HepG2 (cell line): Measurements from ENCODE around the gene GPS1. TPM values are rescaled to one million over a fixed set of nuclear protein-coding genes. Genes with fewer than 3 reads are reported as not detected.
A peak's percentile ranks its signal among the peaks of the same experiment; 100 is the strongest.

Experiments
- ASH2L ChIP-seq: fragments of 300-600, 200-600 bp; sonication (generic); IDR thresholded peaks from 2 replicates; pipeline ENCODE4 v1.7.0; 2017; ENCODE audit warnings: low read depth, mild to moderate bottlenecking, moderate library complexity, mixed read lengths, low read length; ENCODE audit not compliant: insufficient read length
- ATF7-NPFF ChIP-seq: sonication (generic); formaldehyde crosslinking; IDR thresholded peaks from 2 replicates; pipeline ENCODE4 v1.8.1; 2023; ENCODE audit warnings: mild to moderate bottlenecking, low read depth, missing genetic modification reagents, moderate library complexity
- CEBPG ChIP-seq: IDR thresholded peaks from 2 replicates; pipeline ENCODE4 v1.6.1; 2016
- GATAD1 ChIP-seq: IDR thresholded peaks from 2 replicates; pipeline ENCODE4 v1.6.1; 2016; ENCODE audit warnings: missing genetic modification reagents, missing compliant biosample characterization
- KMT2A ChIP-seq: sonication (generic); formaldehyde crosslinking; IDR thresholded peaks from 2 replicates; pipeline ENCODE4 v1.4.0; 2020; ENCODE audit warnings: missing genetic modification reagents
- MED1 ChIP-seq: sonication (generic); formaldehyde crosslinking; IDR thresholded peaks from 2 replicates; pipeline ENCODE4 v1.4.0; 2020; ENCODE audit warnings: missing genetic modification reagents
- MXD4 ChIP-seq: IDR thresholded peaks from 2 replicates; pipeline ENCODE4 v1.6.1; 2016; ENCODE audit warnings: mild to moderate bottlenecking, missing biosample characterization, missing genetic modification reagents
- TAF15 ChIP-seq: fragments of 200-400 bp; formaldehyde crosslinking; IDR thresholded peaks from one replicate; pipeline ENCODE4 v1.6.1; 2018; ENCODE audit warnings: mild to moderate bottlenecking, low read depth, low read length; ENCODE audit not compliant: poor library complexity, severe bottlenecking
- THAP11 ChIP-seq: IDR thresholded peaks from 2 replicates; pipeline ENCODE4 v1.6.1; 2016; ENCODE audit warnings: missing biosample characterization, missing genetic modification reagents
- ZBTB1 ChIP-seq: sonication (generic); formaldehyde crosslinking; IDR thresholded peaks from 2 replicates; pipeline ENCODE4 v1.4.0; 2020; ENCODE audit warnings: missing genetic modification reagents, borderline replicate concordance
- ZBTB7A ChIP-seq: sonication (generic); formaldehyde crosslinking; IDR thresholded peaks from 2 replicates; pipeline ENCODE4 v1.8.0; 2022; ENCODE audit warnings: mild to moderate bottlenecking, missing genetic modification reagents
- ZIK1 ChIP-seq: sonication (generic); formaldehyde crosslinking; IDR thresholded peaks from 2 replicates; pipeline ENCODE4 v1.5.0; 2020; ENCODE audit warnings: mild to moderate bottlenecking, low read depth, missing genetic modification reagents, borderline replicate concordance
- ZNF17 ChIP-seq: sonication (generic); formaldehyde crosslinking; IDR thresholded peaks from 2 replicates; pipeline ENCODE4 v1.5.0; 2020; ENCODE audit warnings: mild to moderate bottlenecking, missing genetic modification reagents
- ZNF224 ChIP-seq: sonication (generic); formaldehyde crosslinking; IDR thresholded peaks from 2 replicates; pipeline ENCODE4 v1.5.0; 2020; ENCODE audit warnings: mild to moderate bottlenecking, missing genetic modification reagents
- ZNF333 ChIP-seq: sonication (generic); formaldehyde crosslinking; IDR thresholded peaks from 2 replicates; pipeline ENCODE4 v1.4.0; 2020; ENCODE audit warnings: mild to moderate bottlenecking, missing genetic modification reagents, borderline replicate concordance
- ZNF883 ChIP-seq: sonication (generic); formaldehyde crosslinking; IDR thresholded peaks from 2 replicates; pipeline ENCODE4 v1.5.1; 2020; ENCODE audit warnings: mild to moderate bottlenecking, missing genetic modification reagents; ENCODE audit errors: not compliant biosample characterization
- polyA plus RNA-seq, 8 experiments: library from polyadenylated mRNA; depleted of rRNA in 3 of 8; stranded (reverse) in 7 of 8; unstranded in 1 of 8; fragments of >200 nt; fragmentation: Illumina TruSeq in 4 of 8; extraction: Trizol in 4 of 8; gene quantifications; 2 replicates each; pipeline versions ENCODE4 v1.2.1 to v1.2.3, GENCODE V29; 2011 to 2016; ENCODE audit warnings: low read depth in 4 of 8, missing spikeins in 1 of 8, mixed read lengths in 1 of 8; ENCODE audit not compliant: insufficient read depth in 1 of 8
- total RNA-seq, 5 experiments: library from RNA; depleted of rRNA; stranded (reverse); fragments of >200 nt; fragmentation: Illumina TruSeq; extraction: Trizol; gene quantifications; 2 replicates each; pipeline ENCODE4 v1.2.3, GENCODE V29; 2016; ENCODE audit warnings: low read depth in 1 of 5
- TF ChIP-seq, protein P1 (sequence below): sonication (generic); formaldehyde crosslinking; IDR thresholded peaks from 2 replicates; pipeline ENCODE4 v1.4.0; 2020; ENCODE audit warnings: low read depth, mild to moderate bottlenecking, missing genetic modification reagents
- TF ChIP-seq, protein P2 (sequence below): sonication (generic); formaldehyde crosslinking; conservative IDR thresholded peaks from 2 replicates; pipeline ENCODE4 v1.8.1; 2023; ENCODE audit warnings: missing genetic modification reagents
- TF ChIP-seq, protein P3 (sequence below): sonication (generic); formaldehyde crosslinking; IDR thresholded peaks from 2 replicates; pipeline ENCODE4 v1.4.0; 2020; ENCODE audit warnings: missing genetic modification reagents, mild to moderate bottlenecking, borderline replicate concordance
- TF ChIP-seq, protein P4 (sequence below): sonication (generic); formaldehyde crosslinking; IDR thresholded peaks from 2 replicates; pipeline ENCODE4 v1.4.0; 2020; ENCODE audit warnings: missing genetic modification reagents

Gene GPS1
- total and polyA plus RNA-seq, 2 of the 13 experiments (the other 11 are each of a cell fraction or from before 2014, with no cell fraction given) = 124 to 128 TPM

DNA sequence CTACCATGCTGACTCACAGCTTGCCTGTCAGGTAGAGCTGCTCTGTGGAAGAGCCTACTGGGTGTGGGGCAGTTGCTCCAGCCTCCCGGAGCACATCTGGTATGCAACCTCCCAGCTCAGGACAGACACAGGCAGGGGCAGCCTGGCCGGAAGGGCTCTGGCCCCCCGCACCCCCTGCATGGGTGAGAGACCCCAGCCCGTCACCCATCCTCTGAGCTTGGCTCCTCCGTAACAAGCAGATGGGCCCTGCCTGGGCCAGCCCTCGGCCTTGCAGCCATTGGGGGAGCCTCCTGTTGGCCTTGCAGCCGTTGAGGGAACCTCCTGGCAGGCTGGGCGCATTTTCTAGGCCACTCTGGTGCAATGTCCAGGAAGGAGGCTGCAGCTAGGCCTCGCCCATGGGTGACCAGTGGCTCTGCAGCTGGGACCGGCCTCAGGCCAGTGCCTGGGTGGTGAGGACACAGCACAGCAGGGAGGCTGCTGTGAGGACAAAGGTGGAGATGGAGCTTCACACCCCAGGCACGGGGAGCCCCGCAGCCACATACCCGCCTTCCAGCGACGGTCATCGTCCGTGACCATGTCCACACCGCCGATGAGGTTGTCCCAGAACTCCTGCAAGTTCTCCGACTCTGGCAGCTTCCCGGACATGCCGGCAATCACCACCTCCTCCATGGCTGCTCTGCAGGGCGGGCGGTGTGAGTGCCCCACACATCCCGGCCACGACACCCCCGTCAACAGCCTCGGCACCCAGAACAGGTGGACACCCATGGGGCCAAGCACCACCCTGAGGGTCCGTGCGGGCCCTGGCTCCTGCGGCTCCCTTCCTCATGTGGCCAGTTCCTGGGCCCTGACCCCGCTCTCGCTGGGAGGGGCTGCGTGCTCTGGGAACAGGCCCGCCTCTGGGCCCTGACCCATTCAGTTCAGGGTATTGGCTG lies 44.3 kb downstream of the GPS1 start (continued):
- TF ChIP-seq, protein P1, sequence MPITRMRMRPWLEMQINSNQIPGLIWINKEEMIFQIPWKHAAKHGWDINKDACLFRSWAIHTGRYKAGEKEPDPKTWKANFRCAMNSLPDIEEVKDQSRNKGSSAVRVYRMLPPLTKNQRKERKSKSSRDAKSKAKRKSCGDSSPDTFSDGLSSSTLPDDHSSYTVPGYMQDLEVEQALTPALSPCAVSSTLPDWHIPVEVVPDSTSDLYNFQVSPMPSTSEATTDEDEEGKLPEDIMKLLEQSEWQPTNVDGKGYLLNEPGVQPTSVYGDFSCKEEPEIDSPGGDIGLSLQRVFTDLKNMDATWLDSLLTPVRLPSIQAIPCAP = no peak
- TF ChIP-seq, protein P2, sequence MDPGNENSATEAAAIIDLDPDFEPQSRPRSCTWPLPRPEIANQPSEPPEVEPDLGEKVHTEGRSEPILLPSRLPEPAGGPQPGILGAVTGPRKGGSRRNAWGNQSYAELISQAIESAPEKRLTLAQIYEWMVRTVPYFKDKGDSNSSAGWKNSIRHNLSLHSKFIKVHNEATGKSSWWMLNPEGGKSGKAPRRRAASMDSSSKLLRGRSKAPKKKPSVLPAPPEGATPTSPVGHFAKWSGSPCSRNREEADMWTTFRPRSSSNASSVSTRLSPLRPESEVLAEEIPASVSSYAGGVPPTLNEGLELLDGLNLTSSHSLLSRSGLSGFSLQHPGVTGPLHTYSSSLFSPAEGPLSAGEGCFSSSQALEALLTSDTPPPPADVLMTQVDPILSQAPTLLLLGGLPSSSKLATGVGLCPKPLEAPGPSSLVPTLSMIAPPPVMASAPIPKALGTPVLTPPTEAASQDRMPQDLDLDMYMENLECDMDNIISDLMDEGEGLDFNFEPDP (CRISPR knock-in tag) = 0 out of 2 replicates have a peak, but pooled peaks have one; percentile 42
- TF ChIP-seq, protein P3, sequence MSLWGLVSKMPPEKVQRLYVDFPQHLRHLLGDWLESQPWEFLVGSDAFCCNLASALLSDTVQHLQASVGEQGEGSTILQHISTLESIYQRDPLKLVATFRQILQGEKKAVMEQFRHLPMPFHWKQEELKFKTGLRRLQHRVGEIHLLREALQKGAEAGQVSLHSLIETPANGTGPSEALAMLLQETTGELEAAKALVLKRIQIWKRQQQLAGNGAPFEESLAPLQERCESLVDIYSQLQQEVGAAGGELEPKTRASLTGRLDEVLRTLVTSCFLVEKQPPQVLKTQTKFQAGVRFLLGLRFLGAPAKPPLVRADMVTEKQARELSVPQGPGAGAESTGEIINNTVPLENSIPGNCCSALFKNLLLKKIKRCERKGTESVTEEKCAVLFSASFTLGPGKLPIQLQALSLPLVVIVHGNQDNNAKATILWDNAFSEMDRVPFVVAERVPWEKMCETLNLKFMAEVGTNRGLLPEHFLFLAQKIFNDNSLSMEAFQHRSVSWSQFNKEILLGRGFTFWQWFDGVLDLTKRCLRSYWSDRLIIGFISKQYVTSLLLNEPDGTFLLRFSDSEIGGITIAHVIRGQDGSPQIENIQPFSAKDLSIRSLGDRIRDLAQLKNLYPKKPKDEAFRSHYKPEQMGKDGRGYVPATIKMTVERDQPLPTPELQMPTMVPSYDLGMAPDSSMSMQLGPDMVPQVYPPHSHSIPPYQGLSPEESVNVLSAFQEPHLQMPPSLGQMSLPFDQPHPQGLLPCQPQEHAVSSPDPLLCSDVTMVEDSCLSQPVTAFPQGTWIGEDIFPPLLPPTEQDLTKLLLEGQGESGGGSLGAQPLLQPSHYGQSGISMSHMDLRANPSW (CRISPR knock-in tag) = no peak
- TF ChIP-seq ZIK1 (CRISPR knock-in tag) (no peak), ZNF17 (CRISPR knock-in tag) (no peak), GATAD1 (no peak), KMT2A (CRISPR knock-in tag) (no peak), ZBTB7A (CRISPR knock-in tag) (0 out of 2 replicates have a peak, but pooled peaks have one; percentile 50), ZNF883 (CRISPR knock-in tag) (no peak), MED1 (no peak), TAF15 (no peak), ATF7-NPFF (CRISPR knock-in tag) (peak; percentile 4; the same call in 1 of the 2 replicates), THAP11 (CRISPR knock-in tag) (no peak), CEBPG (no peak), ZNF224 (CRISPR knock-in tag) (no peak), ZBTB1 (CRISPR knock-in tag) (no peak), ASH2L (no peak), MXD4 (no peak), ZNF333 (CRISPR knock-in tag) (0 out of 2 replicates have a peak, but pooled peaks have one; percentile 40)
- TF ChIP-seq, protein P4, sequence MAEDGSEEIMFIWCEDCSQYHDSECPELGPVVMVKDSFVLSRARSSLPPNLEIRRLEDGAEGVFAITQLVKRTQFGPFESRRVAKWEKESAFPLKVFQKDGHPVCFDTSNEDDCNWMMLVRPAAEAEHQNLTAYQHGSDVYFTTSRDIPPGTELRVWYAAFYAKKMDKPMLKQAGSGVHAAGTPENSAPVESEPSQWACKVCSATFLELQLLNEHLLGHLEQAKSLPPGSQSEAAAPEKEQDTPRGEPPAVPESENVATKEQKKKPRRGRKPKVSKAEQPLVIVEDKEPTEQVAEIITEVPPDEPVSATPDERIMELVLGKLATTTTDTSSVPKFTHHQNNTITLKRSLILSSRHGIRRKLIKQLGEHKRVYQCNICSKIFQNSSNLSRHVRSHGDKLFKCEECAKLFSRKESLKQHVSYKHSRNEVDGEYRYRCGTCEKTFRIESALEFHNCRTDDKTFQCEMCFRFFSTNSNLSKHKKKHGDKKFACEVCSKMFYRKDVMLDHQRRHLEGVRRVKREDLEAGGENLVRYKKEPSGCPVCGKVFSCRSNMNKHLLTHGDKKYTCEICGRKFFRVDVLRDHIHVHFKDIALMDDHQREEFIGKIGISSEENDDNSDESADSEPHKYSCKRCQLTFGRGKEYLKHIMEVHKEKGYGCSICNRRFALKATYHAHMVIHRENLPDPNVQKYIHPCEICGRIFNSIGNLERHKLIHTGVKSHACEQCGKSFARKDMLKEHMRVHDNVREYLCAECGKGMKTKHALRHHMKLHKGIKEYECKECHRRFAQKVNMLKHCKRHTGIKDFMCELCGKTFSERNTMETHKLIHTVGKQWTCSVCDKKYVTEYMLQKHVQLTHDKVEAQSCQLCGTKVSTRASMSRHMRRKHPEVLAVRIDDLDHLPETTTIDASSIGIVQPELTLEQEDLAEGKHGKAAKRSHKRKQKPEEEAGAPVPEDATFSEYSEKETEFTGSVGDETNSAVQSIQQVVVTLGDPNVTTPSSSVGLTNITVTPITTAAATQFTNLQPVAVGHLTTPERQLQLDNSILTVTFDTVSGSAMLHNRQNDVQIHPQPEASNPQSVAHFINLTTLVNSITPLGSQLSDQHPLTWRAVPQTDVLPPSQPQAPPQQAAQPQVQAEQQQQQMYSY (CRISPR knock-in tag) = no peak
